KMS-11 (cell line): ENCODE data around the gene TCEAL8.

Source experiments
- H2AFZ ChIP-seq: fragments of 200-600 bp; sonication (generic); 2 replicates; pipeline ENCODE4 v1.6.1; 2016; ENCODE audit warnings: antibody characterized with exemption, mixed run types, low read depth
- H3K27ac ChIP-seq: fragments of 200-600 bp; sonication (generic); 2 replicates; pipeline ENCODE4 v1.6.1; 2016; ENCODE audit warnings: mild to moderate bottlenecking, mixed run types
- H3K27me3 ChIP-seq: fragments of 200-600 bp; sonication (generic); 2 replicates; pipeline ENCODE4 v1.6.1; 2017; ENCODE audit warnings: mild to moderate bottlenecking, low read depth, mixed run types, moderate library complexity; ENCODE audit not compliant: insufficient read depth
- H3K36me3 ChIP-seq: fragments of 200-600 bp; sonication (generic); 2 replicates; pipeline ENCODE4 v1.6.1; 2017; ENCODE audit warnings: mild to moderate bottlenecking, mixed run types; ENCODE audit not compliant: insufficient read depth
- H3K4me1 ChIP-seq: fragments of 200-600 bp; sonication (generic); 2 replicates; pipeline ENCODE4 v1.6.1; 2016; ENCODE audit warnings: mild to moderate bottlenecking, low read depth, mixed run types; ENCODE audit not compliant: poor library complexity, severe bottlenecking
- H3K4me2 ChIP-seq: fragments of 200-600 bp; sonication (generic); 2 replicates; pipeline ENCODE4 v1.7.0; 2016; ENCODE audit warnings: mild to moderate bottlenecking, mixed run types
- H3K4me3 ChIP-seq: fragments of 200-600 bp; sonication (generic); IDR thresholded peaks from 2 replicates; pipeline ENCODE4 v1.6.1; 2017; ENCODE audit warnings: low read depth, low read length, mixed read lengths; ENCODE audit not compliant: insufficient read depth
- H3K79me2 ChIP-seq: fragments of 200-600 bp; sonication (generic); 2 replicates; pipeline ENCODE4 v1.6.1; 2016; ENCODE audit warnings: low read depth, mixed run types; ENCODE audit not compliant: insufficient read depth
- H3K9ac ChIP-seq: fragments of 200-600 bp; sonication (generic); 2 replicates; pipeline ENCODE4 v1.6.1; 2016; ENCODE audit warnings: mild to moderate bottlenecking, mixed run types
- H4K20me1 ChIP-seq: fragments of 200-600 bp; sonication (generic); 2 replicates; pipeline ENCODE4 v1.6.1; 2016; ENCODE audit warnings: mild to moderate bottlenecking, mixed run types; ENCODE audit not compliant: insufficient read depth
- CTCF ChIP-seq: fragments of 200-600 bp; sonication (generic); conservative IDR thresholded peaks from 2 replicates; pipeline ENCODE4 v1.6.1; 2017; ENCODE audit warnings: low read depth, mild to moderate bottlenecking, antibody characterized with exemption, low read length, moderate library complexity, mixed read lengths

TCEAL8 gene

GRCh38 chrX:103214870-103215424, 40.0 kb downstream of the TCEAL8 start, which contains the start of gene BEX4:
BEX4 (plus strand) TSS chrX:103215108; CDS start chrX:103216154, 1,046 bp downstream.
- Histone ChIP-seq H3K27ac (no peak within 1 kb of the TSS), H3K4me3 (no peak within 1 kb of the TSS), H3K4me1 (peaks cover 12% of the 10 kb centered on the region), H3K79me2 (no peaks in the 10 kb centered on the region), H4K20me1 (no peaks in the 10 kb centered on the region), H2AFZ (peak within 1 kb of the TSS; percentile 79), H3K4me2 (peak within 1 kb of the TSS; percentile 68), H3K27me3 (no peaks in the 10 kb centered on the region), H3K9ac (peak within 1 kb of the TSS; percentile 71; the same call in 1 of the 2 replicates), H3K36me3 (no peaks in the 10 kb centered on the region)
- no peak for TF ChIP-seq CTCF

- Histone ChIP-seq H3K4me2 (no peak overlapping the region), H3K9ac (no peak overlapping the region), H2AFZ (no peak overlapping the region)
These were observed 42.1 kb downstream of the TCEAL8 start for GRCh38 chrX:103212749-103213457.

GRCh38 chrX:103211012-103211715, 43.8 kb downstream of the TCEAL8 start:
- peak overlapping the region; percentile 44; the same call in 1 of the 2 replicates for H2AFZ ChIP-seq
- H3K4me2 ChIP-seq = no peak overlapping the region
- TF ChIP-seq CTCF = peak; percentile 52
- no peak overlapping the region for H3K27ac ChIP-seq
- no peaks in the 10 kb centered on the region for H3K36me3 ChIP-seq
- no peaks in the 10 kb centered on the region for H3K79me2 ChIP-seq
- no peak overlapping the region for H3K9ac ChIP-seq
- no peaks in the 10 kb centered on the region for H3K4me1 ChIP-seq
- H3K4me3 ChIP-seq = no peak overlapping the region
- no peaks in the 10 kb centered on the region for H3K27me3 ChIP-seq
- no peaks in the 10 kb centered on the region for H4K20me1 ChIP-seq

More at GRCh38 chrX:103212749-103213457, 42.1 kb downstream of the TCEAL8 start:
- no peaks in the 10 kb centered on the region for H3K36me3 ChIP-seq
- H3K27ac ChIP-seq = no peak overlapping the region
- H3K27me3 ChIP-seq = no peaks in the 10 kb centered on the region
- peaks cover 12% of the 10 kb centered on the region for H3K4me1 ChIP-seq
- TF ChIP-seq CTCF = no peak
- H3K79me2 ChIP-seq = no peaks in the 10 kb centered on the region
- H4K20me1 ChIP-seq = no peaks in the 10 kb centered on the region
- H3K4me3 ChIP-seq = no peak overlapping the region

- no peak overlapping the region for H3K27ac ChIP-seq
- H3K9ac ChIP-seq = no peak overlapping the region
- H3K4me3 ChIP-seq = no peak overlapping the region
- H4K20me1 ChIP-seq = no peaks in the 10 kb centered on the region
- no peak for TF ChIP-seq CTCF
- no peak overlapping the region for H2AFZ ChIP-seq
- no peaks in the 10 kb centered on the region for H3K27me3 ChIP-seq
- no peaks in the 10 kb centered on the region for H3K36me3 ChIP-seq
- H3K4me2 ChIP-seq = no peak overlapping the region
- H3K79me2 ChIP-seq = no peaks in the 10 kb centered on the region
- no peaks in the 10 kb centered on the region for H3K4me1 ChIP-seq
These were observed 44.9 kb downstream of the TCEAL8 start for GRCh38 chrX:103210056-103210455.
